ENCODE measurements around the gene ARIH1.
A peak's percentile ranks its signal among the peaks of the same experiment; 100 is the strongest.
"Not testable (repeated sequence)": the region's sequence is repeated elsewhere in the genome, so short reads cannot be mapped to it uniquely, and the experiment has no call there.

The ARIH1 gene

DNA sequence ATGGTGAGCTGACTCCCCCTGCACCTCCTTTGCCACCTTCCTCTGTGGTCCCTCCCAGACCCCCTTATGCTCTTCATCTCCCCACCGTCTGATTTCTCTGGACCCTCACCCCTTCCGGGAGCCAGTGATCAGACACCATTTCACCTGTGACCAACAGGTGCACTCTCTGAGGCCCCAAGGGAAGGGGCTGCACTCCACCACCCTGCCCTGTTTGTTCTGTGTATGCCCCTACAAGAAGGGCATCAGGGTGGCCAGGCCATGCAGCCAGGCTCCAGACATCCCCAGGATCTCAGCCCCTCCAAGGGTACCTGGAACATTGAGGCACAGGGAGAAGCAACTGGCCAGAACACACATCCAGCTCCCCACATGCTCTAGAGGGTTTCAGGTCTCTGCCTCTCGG is 138.2 kb downstream of the ARIH1 start:
- not testable (repeated sequence) for H3K27ac ChIP-seq (ENCODE audit: low read depth, low read length); H3K4me2 ChIP-seq (ENCODE audit: low read length); H4K5ac ChIP-seq (ENCODE audit: low read length); H3K4me3 ChIP-seq (ENCODE audit: low read length); DNase-seq; H3K27me3 ChIP-seq (ENCODE audit: insufficient read depth, low read length, poor library complexity); H3K79me1 ChIP-seq (ENCODE audit: low read length); H2BK120ac ChIP-seq (ENCODE audit: low read depth, low read length); H3K23ac ChIP-seq (ENCODE audit: low read length); H3K36me3 ChIP-seq (ENCODE audit: control insufficient read depth, insufficient read depth, low read length); H3K56ac ChIP-seq (ENCODE audit: low read length); H3K4me1 ChIP-seq (ENCODE audit: control insufficient read depth, low read depth, low read length); H3K79me2 ChIP-seq (ENCODE audit: control insufficient read depth, insufficient read depth, low read length); H2AK5ac ChIP-seq (ENCODE audit: low read length); H3K9ac ChIP-seq (ENCODE audit: low read length); H3K18ac ChIP-seq (ENCODE audit: low read length); H4K8ac ChIP-seq (ENCODE audit: low read depth, low read length); H2BK5ac ChIP-seq (ENCODE audit: low read length); H2BK15ac ChIP-seq (replicated peaks; ENCODE audit: low read depth); H3K4ac ChIP-seq (ENCODE audit: low read depth, low read length)
- no CpG with 5 or more reads among the region's 3 CpGs for WGBS (ENCODE audit: extremely low coverage, insufficient coverage, low lambda C conversion rate)

GRCh38 chr15:72614810-72615532 is 140.8 kb downstream of the ARIH1 start:
- Histone ChIP-seq H3K9ac (ENCODE audit: low read length) (no peak overlapping the region), H3K4me2 (ENCODE audit: low read length) (no peak overlapping the region), H2BK15ac (replicated peaks; ENCODE audit: low read depth) (no peak overlapping the region), H4K5ac (ENCODE audit: low read length) (no peak overlapping the region), H3K27me3 (ENCODE audit: insufficient read depth, low read length, poor library complexity) (no peaks in the 10 kb centered on the region), H3K79me1 (ENCODE audit: low read length) (no peaks in the 10 kb centered on the region), H2BK5ac (ENCODE audit: low read length) (no peak overlapping the region), H3K4me1 (ENCODE audit: control insufficient read depth, low read depth, low read length) (peaks cover 2% of the 10 kb centered on the region), H3K36me3 (ENCODE audit: control insufficient read depth, insufficient read depth, low read length) (no peaks in the 10 kb centered on the region), H3K18ac (ENCODE audit: low read length) (no peak overlapping the region), H4K8ac (ENCODE audit: low read depth, low read length) (no peak overlapping the region), H3K56ac (ENCODE audit: low read length) (no peak overlapping the region), H3K79me2 (ENCODE audit: control insufficient read depth, insufficient read depth, low read length) (no peaks in the 10 kb centered on the region), H2AK5ac (ENCODE audit: low read length) (no peak overlapping the region), H3K27ac (ENCODE audit: low read depth, low read length) (no peak overlapping the region), H3K4ac (ENCODE audit: low read depth, low read length) (no peak overlapping the region), H3K23ac (ENCODE audit: low read length) (no peak overlapping the region), H2BK120ac (ENCODE audit: low read depth, low read length) (no peak overlapping the region), H3K4me3 (ENCODE audit: low read length) (no peak overlapping the region)
- DNase-seq, result no peak
- no CpG with 5 or more reads among the region's 3 CpGs for WGBS (ENCODE audit: extremely low coverage, insufficient coverage, low lambda C conversion rate)

DNA sequence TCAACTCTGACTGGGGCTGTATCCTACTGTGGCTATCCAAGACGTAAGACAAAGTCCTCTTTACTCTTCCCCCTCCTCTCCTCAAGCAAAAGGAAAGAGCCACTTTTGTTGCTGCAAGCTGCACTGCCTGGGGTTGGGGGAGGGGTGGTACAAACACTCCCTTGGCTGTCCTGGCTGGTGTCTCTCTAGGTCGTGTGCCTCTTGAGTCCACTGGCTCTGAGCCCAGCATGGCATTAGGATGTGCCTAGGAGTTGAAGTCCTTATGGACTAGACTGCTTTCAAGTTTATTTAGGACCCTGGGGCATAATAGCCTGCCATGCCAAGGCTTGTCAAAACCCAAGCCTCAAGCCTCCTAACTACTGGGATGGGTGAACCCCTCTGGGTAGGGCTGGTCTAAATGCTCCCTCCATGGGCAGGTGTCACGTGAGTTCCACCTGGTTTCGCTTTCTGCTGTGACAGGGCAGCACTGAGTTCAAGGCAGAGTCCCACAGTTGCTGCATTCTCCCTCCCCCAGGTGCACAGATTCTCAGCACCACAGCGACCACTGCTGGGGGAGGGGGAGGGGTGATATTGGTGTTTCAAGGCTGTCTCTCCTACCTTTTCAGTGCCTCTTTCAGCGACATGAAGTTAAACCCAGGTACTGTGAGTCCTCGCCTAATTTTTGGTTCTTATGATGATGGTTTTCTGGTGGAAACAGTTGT is 141.6 kb downstream of the ARIH1 start:
- H3K4me2 ChIP-seq (ENCODE audit: low read length); H3K27ac ChIP-seq (ENCODE audit: low read depth, low read length); H3K4me3 ChIP-seq (ENCODE audit: low read length); H3K4me1 ChIP-seq (ENCODE audit: control insufficient read depth, low read depth, low read length); H3K36me3 ChIP-seq (ENCODE audit: control insufficient read depth, insufficient read depth, low read length); H3K79me1 ChIP-seq (ENCODE audit: low read length); H4K8ac ChIP-seq (ENCODE audit: low read depth, low read length); H3K4ac ChIP-seq (ENCODE audit: low read depth, low read length); H3K23ac ChIP-seq (ENCODE audit: low read length); H4K5ac ChIP-seq (ENCODE audit: low read length); H2AK5ac ChIP-seq (ENCODE audit: low read length); H3K18ac ChIP-seq (ENCODE audit: low read length); H2BK15ac ChIP-seq (replicated peaks; ENCODE audit: low read depth); H3K27me3 ChIP-seq (ENCODE audit: insufficient read depth, low read length, poor library complexity); H2BK120ac ChIP-seq (ENCODE audit: low read depth, low read length); H3K9ac ChIP-seq (ENCODE audit: low read length); H2BK5ac ChIP-seq (ENCODE audit: low read length); H3K79me2 ChIP-seq (ENCODE audit: control insufficient read depth, insufficient read depth, low read length): not testable (repeated sequence)
- peak; percentile 34 for DNase-seq
- WGBS (ENCODE audit: extremely low coverage, insufficient coverage, low lambda C conversion rate), result no CpG with 5 or more reads among the region's 7 CpGs
- peak overlapping the region; percentile 15 for H3K56ac ChIP-seq (ENCODE audit: low read length)

DNA sequence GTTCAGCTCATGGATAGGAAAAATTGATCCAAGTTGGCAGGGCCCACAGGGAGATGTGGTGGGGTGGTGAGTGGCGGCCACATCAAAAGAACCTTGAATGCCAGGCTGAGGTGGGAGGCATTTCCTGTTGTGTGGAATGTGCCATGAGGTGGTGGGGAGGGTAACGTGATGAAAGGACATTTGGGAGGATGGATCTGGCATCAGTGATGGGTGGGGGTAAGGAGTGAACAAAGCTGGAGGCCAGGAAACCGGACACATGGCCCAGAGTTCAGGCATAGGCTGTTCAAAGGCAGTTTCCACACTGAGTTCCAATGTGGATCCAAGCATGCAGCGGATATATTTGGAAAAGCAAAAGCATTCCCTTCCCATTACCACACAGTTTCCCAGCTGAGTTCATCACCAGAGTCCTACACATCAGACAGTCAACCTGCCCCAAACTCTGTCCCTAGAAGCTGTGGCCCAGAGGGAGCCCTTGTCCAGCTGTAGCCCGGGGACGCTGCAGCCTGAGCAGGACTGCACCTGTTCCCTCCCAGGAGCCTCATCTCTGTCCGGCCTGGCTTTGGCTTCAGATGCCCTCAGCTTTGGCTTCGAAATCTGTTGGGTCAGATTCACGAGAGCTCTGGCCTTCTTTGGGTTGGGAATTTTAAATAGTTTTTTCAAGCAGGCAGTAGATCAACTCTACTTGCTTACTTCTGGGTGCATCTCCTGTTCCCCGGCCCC is 142.5 kb downstream of the ARIH1 start:
- H3K56ac ChIP-seq (ENCODE audit: low read length), result no peak overlapping the region
- no peak overlapping the region for H2BK15ac ChIP-seq (replicated peaks; ENCODE audit: low read depth)
- no peak overlapping the region for H3K4me3 ChIP-seq (ENCODE audit: low read length)
- no peaks in the 10 kb centered on the region for H3K79me2 ChIP-seq (ENCODE audit: control insufficient read depth, insufficient read depth, low read length)
- H3K18ac ChIP-seq (ENCODE audit: low read length), result no peak overlapping the region
- H2BK5ac ChIP-seq (ENCODE audit: low read length), result no peak overlapping the region
- H3K23ac ChIP-seq (ENCODE audit: low read length), result no peak overlapping the region
- no peaks in the 10 kb centered on the region for H3K79me1 ChIP-seq (ENCODE audit: low read length)
- no peak overlapping the region for H2AK5ac ChIP-seq (ENCODE audit: low read length)
- H3K9ac ChIP-seq (ENCODE audit: low read length), result no peak overlapping the region
- H4K8ac ChIP-seq (ENCODE audit: low read depth, low read length), result no peak overlapping the region
- H4K5ac ChIP-seq (ENCODE audit: low read length), result no peak overlapping the region
- H3K4ac ChIP-seq (ENCODE audit: low read depth, low read length), result no peak overlapping the region
- no CpG with 5 or more reads among the region's 10 CpGs for WGBS (ENCODE audit: extremely low coverage, insufficient coverage, low lambda C conversion rate)
- H3K36me3 ChIP-seq (ENCODE audit: control insufficient read depth, insufficient read depth, low read length), result no peaks in the 10 kb centered on the region
- no peak overlapping the region for H2BK120ac ChIP-seq (ENCODE audit: low read depth, low read length)
- peaks cover 2% of the 10 kb centered on the region for H3K4me1 ChIP-seq (ENCODE audit: control insufficient read depth, low read depth, low read length)
- H3K27me3 ChIP-seq (ENCODE audit: insufficient read depth, low read length, poor library complexity), result no peaks in the 10 kb centered on the region
- no peak overlapping the region for H3K27ac ChIP-seq (ENCODE audit: low read depth, low read length)
- H3K4me2 ChIP-seq (ENCODE audit: low read length), result no peak overlapping the region
- DNase-seq, result no peak

GRCh38 chr15:72623854-72624253 is 149.7 kb downstream of the ARIH1 start:
- not testable (repeated sequence) for H4K5ac ChIP-seq (ENCODE audit: low read length); H3K4ac ChIP-seq (ENCODE audit: low read depth, low read length); DNase-seq; H3K4me2 ChIP-seq (ENCODE audit: low read length); H2BK5ac ChIP-seq (ENCODE audit: low read length); H3K4me1 ChIP-seq (ENCODE audit: control insufficient read depth, low read depth, low read length); H2AK5ac ChIP-seq (ENCODE audit: low read length); H3K56ac ChIP-seq (ENCODE audit: low read length); H4K8ac ChIP-seq (ENCODE audit: low read depth, low read length); H3K9ac ChIP-seq (ENCODE audit: low read length); H2BK15ac ChIP-seq (replicated peaks; ENCODE audit: low read depth); H3K4me3 ChIP-seq (ENCODE audit: low read length); H3K79me1 ChIP-seq (ENCODE audit: low read length); H3K36me3 ChIP-seq (ENCODE audit: control insufficient read depth, insufficient read depth, low read length); H3K79me2 ChIP-seq (ENCODE audit: control insufficient read depth, insufficient read depth, low read length); H3K27ac ChIP-seq (ENCODE audit: low read depth, low read length); H2BK120ac ChIP-seq (ENCODE audit: low read depth, low read length); H3K18ac ChIP-seq (ENCODE audit: low read length); H3K23ac ChIP-seq (ENCODE audit: low read length); H3K27me3 ChIP-seq (ENCODE audit: insufficient read depth, low read length, poor library complexity)
- WGBS (ENCODE audit: extremely low coverage, insufficient coverage, low lambda C conversion rate), result no CpG with 5 or more reads among the region's 4 CpGs
